Choroid plexus epithelial cell (primary cell): ENCODE results near the gene DGKG.

ENCODE experiments used
- DNase-seq: peaks from one replicate; pipeline ENCODE4 v3.0.0-alpha.2; 2010; ENCODE audit warnings: low read depth
- H3K4me3 ChIP-seq: 2 replicates; pipeline ENCODE4 v1.5.1; 2011; ENCODE audit warnings: low read depth, mild to moderate bottlenecking, control low read depth, low read length, moderate library complexity
- CTCF ChIP-seq: conservative IDR thresholded peaks from 2 replicates; pipeline ENCODE4 v1.5.1; 2011; ENCODE audit warnings: low read depth, mild to moderate bottlenecking, control low read depth, inconsistent platforms, low read length, moderate library complexity

Gene DGKG

GRCh38 chr3:186108941-186109865 is 252.8 kb downstream of the DGKG start, which contains the start of gene ETV5:
Gene ETV5, minus strand, starts transcription at chr3:186109089. Its CDS starts 3,221 bp downstream, at chr3:186105868.
- no peak for TF ChIP-seq CTCF

GRCh38 chr3:186108106-186108940 is 253.7 kb downstream of the DGKG start:
- TF ChIP-seq CTCF = no peak
- H3K4me3 ChIP-seq = peak overlapping the region; percentile 86
- DNase-seq = peak; percentile 73

More at GRCh38 chr3:186108941-186109865, 252.8 kb downstream of the DGKG start, which contains the start of gene ETV5:
- H3K4me3 ChIP-seq = peak within 1 kb of the TSS; percentile 86
- DNase-seq = peak; percentile 100

- peak overlapping the region; percentile 86 for H3K4me3 ChIP-seq
Observed at GRCh38 chr3:186107215-186108105, 254.6 kb downstream of the DGKG start.

GRCh38 chr3:186105543-186105942 is 256.5 kb downstream of the DGKG start:
- no peak for DNase-seq
- H3K4me3 ChIP-seq = no peak overlapping the region
- no peak for TF ChIP-seq CTCF

More at GRCh38 chr3:186107215-186108105, 254.6 kb downstream of the DGKG start:
- DNase-seq = peak; percentile 78
- TF ChIP-seq CTCF = no peak

GRCh38 chr3:186102687-186103086 is 259.3 kb downstream of the DGKG start:
- H3K4me3 ChIP-seq = no peak overlapping the region
- TF ChIP-seq CTCF = no peak
- DNase-seq = no peak

- DNase-seq = no peak
- TF ChIP-seq CTCF = no peak
- no peak overlapping the region for H3K4me3 ChIP-seq
Observed at GRCh38 chr3:186100398-186100797, 261.6 kb downstream of the DGKG start.
